HFF-Myc (cell line): ENCODE data around the gene PTDSS2.
"Not testable (repeated sequence)": the region's sequence is repeated elsewhere in the genome, so short reads cannot be mapped to it uniquely, and the experiment has no call there.

Source experiments
- DNase-seq: peaks from one replicate; pipeline ENCODE4 v3.0.0-alpha.2; 2011; ENCODE audit warnings: low read depth; ENCODE audit errors: extremely low read depth
- H3K4me3 ChIP-seq: replicated peaks from 2 replicates; pipeline ENCODE4 v1.5.1; 2011; ENCODE audit warnings: low read depth, mild to moderate bottlenecking, control low read depth, low read length
- CTCF ChIP-seq: IDR thresholded peaks from 2 replicates; pipeline ENCODE4 v1.5.1; 2012; ENCODE audit warnings: mild to moderate bottlenecking, low read depth, low read length, control low read depth; ENCODE audit errors: missing control alignments

Gene PTDSS2

GRCh38 chr11:449889-450808 is at the start of gene PTDSS2:
Gene PTDSS2, plus strand, starts transcription at chr11:450279. Its CDS starts 177 bp downstream, at chr11:450456.
- DNase-seq: peak; percentile 90
- H3K4me3 ChIP-seq: peak within 1 kb of the TSS; percentile 67
- no peak for TF ChIP-seq CTCF

GRCh38 chr11:401196-401595 is 48.9 kb upstream of the PTDSS2 start:
- H3K4me3 ChIP-seq, DNase-seq: not testable (repeated sequence)

- H3K4me3 ChIP-seq: no peak overlapping the region
- DNase-seq: no peak
- no peak for TF ChIP-seq CTCF
Observed at GRCh38 chr11:403021-403760, 46.9 kb upstream of the PTDSS2 start.

GRCh38 chr11:403761-404431 is 46.2 kb upstream of the PTDSS2 start:
- TF ChIP-seq CTCF: no peak
- DNase-seq: no peak
- H3K4me3 ChIP-seq: no peak overlapping the region

- no peak overlapping the region for H3K4me3 ChIP-seq
- TF ChIP-seq CTCF: no peak
- no peak for DNase-seq
Observed at GRCh38 chr11:404551-405264, 45.4 kb upstream of the PTDSS2 start.

- no peak overlapping the region for H3K4me3 ChIP-seq
- TF ChIP-seq CTCF: no peak
- no peak for DNase-seq
Observed at GRCh38 chr11:405323-405953, 44.6 kb upstream of the PTDSS2 start.
